Measurements from ENCODE around the gene PTS. TPM values are rescaled to one million over a fixed set of nuclear protein-coding genes. Genes with fewer than 3 reads are reported as not detected.
A peak's percentile ranks its signal among the peaks of the same experiment; 100 is the strongest.
"Not testable (repeated sequence)": the region's sequence is repeated elsewhere in the genome, so short reads cannot be mapped to it uniquely, and the experiment has no call there.

PTS gene
- polyA plus RNA-seq, 2 of the 4 experiments (the other 2 are of a cell fraction), result 33.9 to 48.5 TPM

DNA sequence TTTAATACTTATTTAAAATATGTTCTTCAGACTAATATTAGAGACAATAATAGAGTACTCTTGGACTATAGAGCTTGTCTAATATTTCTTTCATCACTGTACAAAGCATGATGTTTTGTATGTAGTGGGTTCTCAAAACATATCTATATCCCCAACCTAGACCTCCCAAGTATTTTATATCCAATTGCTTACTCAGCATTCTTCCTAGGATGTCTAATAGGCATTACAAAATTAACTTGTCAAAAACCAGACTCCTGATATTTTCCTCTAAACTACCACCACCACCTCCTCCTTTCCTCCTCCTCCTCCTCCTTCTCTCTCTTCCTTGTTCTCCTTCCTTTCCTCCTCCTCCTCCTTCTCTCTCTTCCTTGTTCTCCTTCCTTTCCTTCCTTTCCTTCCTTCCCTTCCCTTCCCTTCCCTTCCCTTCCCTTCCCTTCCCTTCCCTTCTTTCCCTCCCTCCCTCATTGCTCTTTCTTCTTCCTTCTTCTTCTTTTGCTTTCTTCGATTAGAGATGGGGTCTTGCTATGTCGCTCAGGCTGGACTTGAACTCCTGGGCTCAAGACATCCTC is 29.6 kb upstream of the PTS start:
- ChIA-PET POLR2A (no interaction called here), CTCF (interaction anchor here (0.8 to 1.0 kb wide), 2 partner anchors 83 to 1093 kb away, joined by 3 to 4 read pairs; no protein-coding TSS in a partner anchor)
- H3K27ac ChIP-seq, result peak overlapping the region in 1 of 2 experiments; percentile 13; a peak in 1 of 6 replicates
- TF ChIP-seq MAFK (IDR thresholded peaks at IDR 0.05; ENCODE audit: partially characterized antibody) (peak; percentile 89), NPAS2 (CRISPR knock-in tag; IDR thresholded peaks at IDR 0.05; ENCODE audit: borderline replicate concordance) (no peak)
- FAIRE-seq (no peak), ATAC-seq (no peak), DNase-seq (ENCODE audit: low read depth in 1 of 2, low spot score in 1 of 2) (no peak)
- H3K9me3 ChIP-seq, result no peaks in the 10 kb centered on the region
- WGBS (ENCODE audit: missing lambda C conversion rate), result 96% methylated on average over 2 of the region's 2 CpGs
- no peak overlapping the region for H3K4me3 ChIP-seq
- peaks cover 14% of the 10 kb centered on the region for H3K4me1 ChIP-seq
- peak overlapping the region; percentile 51; the same call in 1 of the 3 replicates for H3K4me2 ChIP-seq

- CTCF ChIA-PET, result interaction anchor here (2.5 kb wide), 1 partner anchor 20 kb away, joined by 9 read pairs; no protein-coding TSS in a partner anchor
- FAIRE-seq, result not testable (repeated sequence)
- 62% methylated on average over 4 of the region's 4 CpGs for WGBS (ENCODE audit: missing lambda C conversion rate)
Observed at GRCh38 chr11:112199101-112199500, 27.1 kb upstream of the PTS start.

DNA sequence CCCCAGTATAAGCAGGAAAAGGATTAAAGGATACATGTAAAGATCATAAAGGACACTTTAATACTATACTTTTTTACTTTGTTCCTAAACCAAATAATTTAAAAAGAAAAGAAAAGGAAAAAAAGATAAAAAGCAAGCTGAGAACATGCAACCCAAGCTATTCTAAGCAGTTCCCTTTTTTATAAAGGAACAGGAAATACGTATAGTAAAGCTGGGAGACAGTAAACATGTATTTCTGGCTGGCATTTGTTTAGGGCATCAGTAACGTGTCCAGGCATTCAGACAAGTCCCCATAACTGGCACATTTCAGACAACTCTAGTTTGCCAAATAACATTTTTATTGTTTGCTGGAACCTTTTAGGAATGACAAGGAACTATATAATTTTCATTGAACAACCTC is 26.0 kb upstream of the PTS start:
- ATAC-seq (no peak), FAIRE-seq (no peak), DNase-seq (ENCODE audit: low read depth in 1 of 2, low spot score in 1 of 2) (no peak)
- no peak overlapping the region for H3K4me2 ChIP-seq
- 33% methylated on average over 2 of the region's 2 CpGs for WGBS (ENCODE audit: missing lambda C conversion rate)
- peaks cover 14% of the 10 kb centered on the region for H3K4me1 ChIP-seq
- TF ChIP-seq, protein P1, sequence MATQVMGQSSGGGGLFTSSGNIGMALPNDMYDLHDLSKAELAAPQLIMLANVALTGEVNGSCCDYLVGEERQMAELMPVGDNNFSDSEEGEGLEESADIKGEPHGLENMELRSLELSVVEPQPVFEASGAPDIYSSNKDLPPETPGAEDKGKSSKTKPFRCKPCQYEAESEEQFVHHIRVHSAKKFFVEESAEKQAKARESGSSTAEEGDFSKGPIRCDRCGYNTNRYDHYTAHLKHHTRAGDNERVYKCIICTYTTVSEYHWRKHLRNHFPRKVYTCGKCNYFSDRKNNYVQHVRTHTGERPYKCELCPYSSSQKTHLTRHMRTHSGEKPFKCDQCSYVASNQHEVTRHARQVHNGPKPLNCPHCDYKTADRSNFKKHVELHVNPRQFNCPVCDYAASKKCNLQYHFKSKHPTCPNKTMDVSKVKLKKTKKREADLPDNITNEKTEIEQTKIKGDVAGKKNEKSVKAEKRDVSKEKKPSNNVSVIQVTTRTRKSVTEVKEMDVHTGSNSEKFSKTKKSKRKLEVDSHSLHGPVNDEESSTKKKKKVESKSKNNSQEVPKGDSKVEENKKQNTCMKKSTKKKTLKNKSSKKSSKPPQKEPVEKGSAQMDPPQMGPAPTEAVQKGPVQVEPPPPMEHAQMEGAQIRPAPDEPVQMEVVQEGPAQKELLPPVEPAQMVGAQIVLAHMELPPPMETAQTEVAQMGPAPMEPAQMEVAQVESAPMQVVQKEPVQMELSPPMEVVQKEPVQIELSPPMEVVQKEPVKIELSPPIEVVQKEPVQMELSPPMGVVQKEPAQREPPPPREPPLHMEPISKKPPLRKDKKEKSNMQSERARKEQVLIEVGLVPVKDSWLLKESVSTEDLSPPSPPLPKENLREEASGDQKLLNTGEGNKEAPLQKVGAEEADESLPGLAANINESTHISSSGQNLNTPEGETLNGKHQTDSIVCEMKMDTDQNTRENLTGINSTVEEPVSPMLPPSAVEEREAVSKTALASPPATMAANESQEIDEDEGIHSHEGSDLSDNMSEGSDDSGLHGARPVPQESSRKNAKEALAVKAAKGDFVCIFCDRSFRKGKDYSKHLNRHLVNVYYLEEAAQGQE (IDR thresholded peaks at IDR 0.05), result no peak
- no peak for TF ChIP-seq RNF2 (IDR thresholded peaks at IDR 0.05; ENCODE audit: borderline replicate concordance, low read depth)
- no peak for TF ChIP-seq MAZ (IDR thresholded peaks at IDR 0.05; ENCODE audit: borderline replicate concordance, low read depth, low read length)
- TF ChIP-seq JUN (IDR thresholded peaks at IDR 0.05), result no peak
- TF ChIP-seq HOXB13 (CRISPR knock-in tag; IDR thresholded peaks at IDR 0.05; ENCODE audit: low read depth), result no peak
- no peak for TF ChIP-seq CBX8 (IDR thresholded peaks at IDR 0.05)
- TF ChIP-seq NR3C1 (IDR thresholded peaks at IDR 0.05), result no peak
- TF ChIP-seq MYC (IDR thresholded peaks at IDR 0.05; ENCODE audit: borderline replicate concordance, low read length), result no peak
- TF ChIP-seq GATA3 (IDR thresholded peaks at IDR 0.05; ENCODE audit: borderline replicate concordance), result no peak
- no peak for TF ChIP-seq PHF8 (IDR thresholded peaks at IDR 0.05; ENCODE audit: borderline replicate concordance, low read depth)
- no peak for TF ChIP-seq ZNF302 (CRISPR knock-in tag; IDR thresholded peaks at IDR 0.05)
- TF ChIP-seq, protein P2, sequence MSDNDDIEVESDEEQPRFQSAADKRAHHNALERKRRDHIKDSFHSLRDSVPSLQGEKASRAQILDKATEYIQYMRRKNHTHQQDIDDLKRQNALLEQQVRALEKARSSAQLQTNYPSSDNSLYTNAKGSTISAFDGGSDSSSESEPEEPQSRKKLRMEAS (IDR thresholded peaks at IDR 0.05), result no peak
- ChIA-PET POLR2A (no interaction called here), CTCF (interaction anchor here (2.5 kb wide), 1 partner anchor 19 kb away, joined by 9 read pairs; no protein-coding TSS in a partner anchor)
- no peak overlapping the region for H3K27ac ChIP-seq
- H3K4me3 ChIP-seq, result no peak overlapping the region
- H3K9me3 ChIP-seq, result no peaks in the 10 kb centered on the region

More at GRCh38 chr11:112199101-112199500, 27.1 kb upstream of the PTS start:
- peaks cover 14% of the 10 kb centered on the region for H3K4me1 ChIP-seq
- DNase-seq (ENCODE audit: low read depth in 1 of 2, low spot score in 1 of 2); POLR2A ChIA-PET; H3K9me3 ChIP-seq; H3K4me3 ChIP-seq; H3K27ac ChIP-seq; H3K4me2 ChIP-seq; ATAC-seq: not testable (repeated sequence)

DNA sequence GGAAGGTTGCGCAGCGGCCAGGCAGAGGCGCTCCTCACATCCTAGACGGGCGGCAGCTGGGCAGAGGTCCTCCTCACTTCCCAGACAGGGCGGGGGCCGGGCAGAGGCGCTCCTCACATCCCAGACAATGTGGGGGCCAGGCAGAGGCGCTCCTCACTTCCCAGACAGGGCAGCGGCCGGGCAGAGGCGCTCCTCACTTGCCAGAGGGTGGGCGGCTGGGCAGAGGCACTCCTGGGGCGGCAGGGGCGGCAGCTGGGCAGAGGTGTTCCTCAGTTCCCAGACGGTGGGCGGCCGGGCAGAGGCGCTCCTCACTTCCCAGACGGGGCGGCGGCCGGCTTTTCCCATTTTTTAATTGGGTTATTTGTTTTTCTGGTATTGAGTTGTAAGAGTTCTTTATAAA is 20.2 kb upstream of the PTS start:
- H3K27ac ChIP-seq, result no peak overlapping the region
- 89% methylated on average over 13 of the region's 23 CpGs for WGBS (ENCODE audit: missing lambda C conversion rate)
- FAIRE-seq (no peak), DNase-seq (ENCODE audit: low read depth in 1 of 2, low spot score in 1 of 2) (no peak), ATAC-seq (no peak)
- no peaks in the 10 kb centered on the region for H3K9me3 ChIP-seq
- CTCF ChIA-PET, result interaction anchor here (1.3 to 1.8 kb wide), 2 partner anchors 13 to 74 kb away, joined by 4 to 5 read pairs; no protein-coding TSS in a partner anchor
- POLR2A ChIA-PET, result interaction anchor here (0.6 kb wide), 1 partner anchor 365 kb away, joined by 4 read pairs; no protein-coding TSS in a partner anchor
- H3K4me2 ChIP-seq, result no peak overlapping the region
- H3K4me1 ChIP-seq, result no peaks in the 10 kb centered on the region
- no peak overlapping the region for H3K4me3 ChIP-seq
- TF ChIP-seq, protein P3, sequence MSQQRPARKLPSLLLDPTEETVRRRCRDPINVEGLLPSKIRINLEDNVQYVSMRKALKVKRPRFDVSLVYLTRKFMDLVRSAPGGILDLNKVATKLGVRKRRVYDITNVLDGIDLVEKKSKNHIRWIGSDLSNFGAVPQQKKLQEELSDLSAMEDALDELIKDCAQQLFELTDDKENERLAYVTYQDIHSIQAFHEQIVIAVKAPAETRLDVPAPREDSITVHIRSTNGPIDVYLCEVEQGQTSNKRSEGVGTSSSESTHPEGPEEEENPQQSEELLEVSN (IDR thresholded peaks at IDR 0.05; ENCODE audit: borderline replicate concordance, low read depth), result no peak
- TF ChIP-seq FOSB (CRISPR knock-in tag; IDR thresholded peaks at IDR 0.05) (no peak), POLR2A (IDR thresholded peaks at IDR 0.05; ENCODE audit: low read length) (no peak), CHD4 (IDR thresholded peaks at IDR 0.05; ENCODE audit: borderline replicate concordance) (no peak), GATA3 (IDR thresholded peaks at IDR 0.05; ENCODE audit: borderline replicate concordance) (no peak), JUN (IDR thresholded peaks at IDR 0.05) (no peak), SMC3 (IDR thresholded peaks at IDR 0.05) (no peak), CHD2 (IDR thresholded peaks at IDR 0.05; ENCODE audit: low read length, partially characterized antibody) (no peak), MYC (IDR thresholded peaks at IDR 0.05; ENCODE audit: borderline replicate concordance, low read length) (no peak), SREBF2 (IDR thresholded peaks at IDR 0.05) (no peak), TP53 (CRISPR knock-in tag; IDR thresholded peaks at IDR 0.05) (no peak), MAFK (IDR thresholded peaks at IDR 0.05; ENCODE audit: partially characterized antibody) (no peak), ZC3H11A (IDR thresholded peaks at IDR 0.05) (no peak)
- TF ChIP-seq, protein P4, sequence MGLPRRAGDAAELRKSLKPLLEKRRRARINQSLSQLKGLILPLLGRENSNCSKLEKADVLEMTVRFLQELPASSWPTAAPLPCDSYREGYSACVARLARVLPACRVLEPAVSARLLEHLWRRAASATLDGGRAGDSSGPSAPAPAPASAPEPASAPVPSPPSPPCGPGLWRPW (IDR thresholded peaks at IDR 0.05), result no peak
- TF ChIP-seq, protein P2 (IDR thresholded peaks at IDR 0.05), result no peak

Data from A549 (cell line).